HepG2 (cell line): ENCODE results near the gene TANC2. TPM values are rescaled to one million over a fixed set of nuclear protein-coding genes. Genes with fewer than 3 reads are reported as not detected.
A peak's percentile ranks its signal among the peaks of the same experiment; 100 is the strongest.

Experiments
- BHLHE40 ChIP-seq: IDR thresholded peaks from 2 replicates; pipeline ENCODE4 v1.6.1; 2011; ENCODE audit warnings: low read length, improper control_type of control experiment
- KIAA2018 ChIP-seq: sonication (generic); formaldehyde crosslinking; IDR thresholded peaks from 2 replicates; pipeline ENCODE4 v1.5.0; 2020; ENCODE audit warnings: mild to moderate bottlenecking, missing genetic modification reagents, borderline replicate concordance
- MIER2 ChIP-seq: IDR thresholded peaks from 2 replicates; pipeline ENCODE4 v1.6.1; 2016; ENCODE audit warnings: missing biosample characterization, missing genetic modification reagents
- MIER3 ChIP-seq: IDR thresholded peaks from 2 replicates; pipeline ENCODE4 v1.6.1; 2016; ENCODE audit warnings: missing compliant biosample characterization, borderline replicate concordance
- TOPORS ChIP-seq: sonication (generic); formaldehyde crosslinking; IDR thresholded peaks from 2 replicates; pipeline ENCODE4 v1.8.0; 2023; ENCODE audit warnings: mild to moderate bottlenecking, missing genetic modification reagents
- ZBTB14 ChIP-seq: sonication (generic); formaldehyde crosslinking; IDR thresholded peaks from 2 replicates; pipeline ENCODE4 v1.4.0; 2020; ENCODE audit warnings: missing genetic modification reagents
- ZFP36L2 ChIP-seq: sonication (generic); formaldehyde crosslinking; IDR thresholded peaks from 2 replicates; pipeline ENCODE4 v1.4.0; 2020; ENCODE audit warnings: missing genetic modification reagents
- ZNF331 ChIP-seq: sonication (generic); formaldehyde crosslinking; IDR thresholded peaks from 2 replicates; pipeline ENCODE4 v1.4.0; 2020; ENCODE audit warnings: missing genetic modification reagents
- ZNF354B ChIP-seq: sonication (generic); formaldehyde crosslinking; IDR thresholded peaks from 2 replicates; pipeline ENCODE4 v1.8.0; 2022; ENCODE audit warnings: mild to moderate bottlenecking, missing genetic modification reagents
- polyA plus RNA-seq, 8 experiments: library from polyadenylated mRNA; depleted of rRNA in 3 of 8; stranded (reverse) in 7 of 8; unstranded in 1 of 8; fragments of >200 nt; fragmentation: Illumina TruSeq in 4 of 8; extraction: Trizol in 4 of 8; gene quantifications; 2 replicates each; pipeline versions ENCODE4 v1.2.1 to v1.2.3, GENCODE V29; 2011 to 2016; ENCODE audit warnings: low read depth in 4 of 8, missing spikeins in 1 of 8, mixed read lengths in 1 of 8; ENCODE audit not compliant: insufficient read depth in 1 of 8
- total RNA-seq, 5 experiments: library from RNA; depleted of rRNA; stranded (reverse); fragments of >200 nt; fragmentation: Illumina TruSeq; extraction: Trizol; gene quantifications; 2 replicates each; pipeline ENCODE4 v1.2.3, GENCODE V29; 2016; ENCODE audit warnings: low read depth in 1 of 5
- TF ChIP-seq, protein P1 (sequence below): IDR thresholded peaks from 2 replicates; pipeline ENCODE4 v1.6.1; 2012; ENCODE audit warnings: inconsistent platforms

Gene TANC2
- total and polyA plus RNA-seq, 2 of the 13 experiments (the other 11 are each of a cell fraction or from before 2014, with no cell fraction given), result 0.08 to 0.20 TPM

DNA sequence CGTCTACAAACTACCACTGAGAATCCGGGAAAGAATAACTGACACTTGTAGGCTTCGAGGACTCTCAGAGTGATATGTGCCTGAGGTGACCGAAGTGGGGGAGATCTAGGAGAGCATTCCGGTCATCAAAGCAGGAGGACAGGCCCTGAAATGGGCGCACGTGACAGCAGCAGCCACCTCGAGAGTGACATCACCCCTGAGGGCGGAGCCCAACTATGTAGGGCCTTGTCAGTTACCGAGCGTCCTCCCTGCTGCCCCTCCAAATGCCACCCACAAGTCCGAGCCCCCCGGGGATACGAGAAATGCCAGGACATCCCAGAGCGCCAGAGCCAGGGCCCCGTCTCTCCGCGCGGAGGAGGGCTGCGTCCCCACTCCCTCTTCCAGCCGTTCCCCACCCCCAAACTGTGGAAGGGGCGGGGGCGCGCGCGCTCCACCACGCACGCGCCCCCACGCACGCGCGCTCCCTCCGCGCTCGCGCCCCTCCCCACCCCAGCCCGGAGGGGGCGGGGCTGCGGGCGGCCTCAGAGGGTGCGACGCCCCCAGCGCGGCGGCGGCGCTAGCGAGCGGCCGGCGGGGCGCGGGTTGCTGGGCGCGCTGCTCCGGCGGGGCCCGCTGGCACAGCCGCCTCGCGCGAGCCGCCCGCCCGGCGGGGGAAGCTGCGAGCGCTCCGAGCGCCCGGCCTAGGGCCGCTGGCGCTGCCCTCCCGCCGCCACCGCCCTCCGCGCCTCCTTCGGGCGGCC lies at the start of gene TANC2 (continued):
- TF ChIP-seq ZFP36L2 (CRISPR knock-in tag), result no peak
- TF ChIP-seq ZNF354B (CRISPR knock-in tag), result no peak
- peak; percentile 87 for TF ChIP-seq ZBTB14 (CRISPR knock-in tag)
- no peak for TF ChIP-seq MIER3 (CRISPR knock-in tag)
- TF ChIP-seq BHLHE40, result peak; percentile 74
- TF ChIP-seq MIER2 (CRISPR knock-in tag), result no peak
- TF ChIP-seq TOPORS (CRISPR knock-in tag), result no peak
- TF ChIP-seq ZNF331 (CRISPR knock-in tag), result no peak
- TF ChIP-seq, protein P1, sequence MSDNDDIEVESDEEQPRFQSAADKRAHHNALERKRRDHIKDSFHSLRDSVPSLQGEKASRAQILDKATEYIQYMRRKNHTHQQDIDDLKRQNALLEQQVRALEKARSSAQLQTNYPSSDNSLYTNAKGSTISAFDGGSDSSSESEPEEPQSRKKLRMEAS, result 0 out of 2 replicates have a peak, but pooled peaks have one; percentile 6
- no peak for TF ChIP-seq KIAA2018 (CRISPR knock-in tag)
